ENCODE results near the gene TIMM13. TPM values are rescaled to one million over a fixed set of nuclear protein-coding genes. Genes with fewer than 3 reads are reported as not detected.
"Not testable (repeated sequence)": the region's sequence is repeated elsewhere in the genome, so short reads cannot be mapped to it uniquely, and the experiment has no call there.

Gene TIMM13
- total and polyA plus RNA-seq, 11 donors: 27.4 to 98.5 (median 65.9) TPM

GRCh38 chr19:2399582-2399981, 27.8 kb downstream of the TIMM13 start:
- 91 to 96% (median 92%) methylated on average over 4 of the region's 4 CpGs for WGBS, 4 donors
- Histone ChIP-seq H3K36me3 (no peaks in the 10 kb centered on the region), H3K9me3 (peaks cover 0 to 8% (median 0%) of the 10 kb centered on the region in 12 donors), H3K27me3 (peaks cover 0 to 18% (median 0%) of the 10 kb centered on the region in 9 donors), H3K27ac (no peak overlapping the region), H3K4me3 (no peak overlapping the region), H3K4me1 (peaks cover 0 to 5% (median 0%) of the 10 kb centered on the region in 12 donors)
- intact Hi-C loops (cut with DNase I): loop anchor here in 6 of 10 donors (10.0 kb wide), 4 partner anchors 115 to 245 kb away; partner anchors contain the start of genes AP3D1 (in 3 of the 6), PLEKHJ1 (in 2 of the 6), SF3A2 (in 2 of the 6) and PEAK3 (in 1 of the 6)
- TF ChIP-seq POLR2A (IDR thresholded peaks at IDR 0.05) (no peak), CTCF (IDR thresholded peaks at IDR 0.05) (no peak)
- DNase-seq: no peak
- no peak for ATAC-seq

- intact Hi-C loops (cut with DNase I): loop anchor here in 6 of 10 donors (10.0 kb wide), 4 partner anchors 114 to 244 kb away; partner anchors contain the start of genes AP3D1 (in 3 of the 6), PLEKHJ1 (in 2 of the 6), SF3A2 (in 2 of the 6) and PEAK3 (in 1 of the 6)
- Histone ChIP-seq H3K36me3 (no peaks in the 10 kb centered on the region), H3K27ac (no peak overlapping the region), H3K4me3 (no peak overlapping the region), H3K9me3 (peaks cover 0 to under 1% (median 0%) of the 10 kb centered on the region in 12 donors), H3K4me1 (peaks cover 0 to 5% (median 0%) of the 10 kb centered on the region in 12 donors), H3K27me3 (peaks cover 0 to 18% (median 0%) of the 10 kb centered on the region in 9 donors)
- DNase-seq (no peak), ATAC-seq (no peak)
- WGBS, 4 donors: 78 to 89% (median 84%) methylated on average over 14 of the region's 14 CpGs
- no peak for TF ChIP-seq CTCF (IDR thresholded peaks at IDR 0.05)
- TF ChIP-seq POLR2A (IDR thresholded peaks at IDR 0.05): no peak
Measured at GRCh38 chr19:2398735-2399305, 28.6 kb downstream of the TIMM13 start.

DNA sequence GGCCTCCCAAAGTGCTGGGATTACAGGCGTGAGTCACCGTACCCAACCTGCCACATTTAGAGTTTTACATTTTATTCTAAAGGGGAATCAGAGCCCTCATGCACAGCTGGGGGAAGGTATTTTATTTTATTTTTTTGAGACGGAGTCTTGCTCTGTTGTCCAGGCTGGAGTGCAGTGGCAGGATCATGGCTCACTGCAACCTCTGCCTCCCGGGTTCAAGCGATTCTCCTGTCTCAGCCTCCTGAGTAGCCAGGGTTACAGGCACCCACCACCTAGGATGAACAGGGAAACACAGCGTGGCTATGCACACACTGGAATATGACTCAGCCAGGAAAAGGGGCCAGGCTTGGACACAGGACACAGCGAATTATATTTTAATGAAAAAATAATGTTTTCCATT, 30.2 kb downstream of the TIMM13 start:
- H3K27ac ChIP-seq, H3K4me3 ChIP-seq, H3K9me3 ChIP-seq, H3K36me3 ChIP-seq, DNase-seq, ATAC-seq, H3K4me1 ChIP-seq: not testable (repeated sequence)
- 93 to 96% (median 94%) methylated on average over 7 of the region's 7 CpGs for WGBS, 4 donors
- peaks cover 0 to 18% (median 0%) of the 10 kb centered on the region in 9 donors for H3K27me3 ChIP-seq
- intact Hi-C loops (cut with DNase I): loop anchor here in 6 of 10 donors (10.0 kb wide), 4 partner anchors 112 to 242 kb away; partner anchors contain the start of genes AP3D1 (in 3 of the 6), PLEKHJ1 (in 2 of the 6), SF3A2 (in 2 of the 6) and PEAK3 (in 1 of the 6)

DNA sequence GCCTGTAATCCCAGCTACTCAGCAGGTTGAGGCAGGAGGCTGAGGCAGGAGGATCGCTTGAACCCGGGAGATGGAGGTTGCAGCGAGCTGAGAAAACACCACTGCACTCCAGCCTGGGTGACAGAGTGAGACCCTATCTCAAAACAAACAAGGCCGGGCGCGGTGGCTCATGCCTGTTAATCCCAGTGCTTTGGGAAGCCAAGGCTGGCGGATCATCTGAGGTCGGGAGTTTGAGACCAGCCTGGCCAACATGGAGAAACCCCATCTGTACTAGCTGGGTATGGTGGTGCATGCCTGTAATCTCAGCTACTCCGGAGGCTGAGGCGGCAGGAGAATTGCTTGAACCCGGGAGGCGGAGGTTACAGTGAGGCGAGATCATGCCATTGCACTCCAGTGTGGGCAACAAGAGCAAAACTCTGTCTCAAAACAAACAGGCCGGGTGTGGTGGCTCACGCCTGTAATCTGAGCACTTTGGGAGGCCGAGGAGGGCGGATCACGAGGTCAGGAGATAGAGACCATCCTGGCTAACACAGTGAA, 32.0 kb downstream of the TIMM13 start:
- Histone ChIP-seq H3K4me3 (peak overlapping the region in 1 of 12 donors; percentile 41), H3K27me3 (peaks cover 0 to 18% (median 0%) of the 10 kb centered on the region in 9 donors)
- not testable (repeated sequence) for DNase-seq, H3K9me3 ChIP-seq, ATAC-seq, H3K27ac ChIP-seq, H3K4me1 ChIP-seq, H3K36me3 ChIP-seq
- 83 to 92% (median 85%) methylated on average over 18 of the region's 18 CpGs for WGBS, 4 donors
- intact Hi-C loops (cut with DNase I): loop anchor here in 6 of 10 donors (10.0 kb wide), 4 partner anchors 111 to 241 kb away; partner anchors contain the start of genes AP3D1 (in 3 of the 6), PLEKHJ1 (in 2 of the 6), SF3A2 (in 2 of the 6) and PEAK3 (in 1 of the 6)

Data from heart left ventricle (tissue), 16 donors.